Thyroid gland (tissue), 4 donors: Measurements from ENCODE around the gene UPK3B.
"Not testable (repeated sequence)": the region's sequence is repeated elsewhere in the genome, so short reads cannot be mapped to it uniquely, and the experiment has no call there.

Source experiments
- POLR2A ChIP-seq, 2 donors: fragments of 450-650 bp; IDR thresholded peaks; one replicate each; pipeline ENCODE4 v1.6.1; 2017; ENCODE audit warnings: antibody characterized with exemption in 2 of 2, mild to moderate bottlenecking in 2 of 2, moderate library complexity in 1 of 2
- TF ChIP-seq, protein P1 (sequence below), 6 experiments: fragments of 200-600 bp in 3 of 6; fragments of 450-650 bp in 3 of 6; sonication (generic) in 3 of 6; IDR thresholded peaks; one replicate each; pipeline ENCODE4 v1.5.1; 2016 to 2019; ENCODE audit warnings: antibody characterized with exemption in 6 of 6, mild to moderate bottlenecking in 2 of 6, inconsistent platforms in 1 of 6, moderate library complexity in 1 of 6

DNA sequence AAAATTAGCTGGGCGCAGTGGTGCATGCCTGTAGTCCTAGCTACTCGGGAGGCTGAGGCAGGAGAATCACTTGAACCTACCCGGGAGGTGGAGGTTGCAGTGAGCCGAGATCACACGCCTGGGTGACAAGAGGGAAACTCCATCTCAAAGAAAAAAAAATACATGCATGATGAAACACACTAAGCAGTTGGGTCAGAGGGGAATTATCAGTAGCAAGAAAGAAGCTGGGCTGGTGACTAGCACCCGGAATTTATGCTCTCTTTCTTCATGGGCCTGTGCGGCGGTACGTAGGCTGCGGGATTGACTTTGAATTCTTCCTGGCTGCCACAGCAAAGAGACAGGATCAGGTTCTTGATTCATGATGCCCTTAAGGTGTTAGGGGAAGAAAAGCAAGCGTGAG lies 30.7 kb upstream of the UPK3B start:
- TF ChIP-seq, protein P1, sequence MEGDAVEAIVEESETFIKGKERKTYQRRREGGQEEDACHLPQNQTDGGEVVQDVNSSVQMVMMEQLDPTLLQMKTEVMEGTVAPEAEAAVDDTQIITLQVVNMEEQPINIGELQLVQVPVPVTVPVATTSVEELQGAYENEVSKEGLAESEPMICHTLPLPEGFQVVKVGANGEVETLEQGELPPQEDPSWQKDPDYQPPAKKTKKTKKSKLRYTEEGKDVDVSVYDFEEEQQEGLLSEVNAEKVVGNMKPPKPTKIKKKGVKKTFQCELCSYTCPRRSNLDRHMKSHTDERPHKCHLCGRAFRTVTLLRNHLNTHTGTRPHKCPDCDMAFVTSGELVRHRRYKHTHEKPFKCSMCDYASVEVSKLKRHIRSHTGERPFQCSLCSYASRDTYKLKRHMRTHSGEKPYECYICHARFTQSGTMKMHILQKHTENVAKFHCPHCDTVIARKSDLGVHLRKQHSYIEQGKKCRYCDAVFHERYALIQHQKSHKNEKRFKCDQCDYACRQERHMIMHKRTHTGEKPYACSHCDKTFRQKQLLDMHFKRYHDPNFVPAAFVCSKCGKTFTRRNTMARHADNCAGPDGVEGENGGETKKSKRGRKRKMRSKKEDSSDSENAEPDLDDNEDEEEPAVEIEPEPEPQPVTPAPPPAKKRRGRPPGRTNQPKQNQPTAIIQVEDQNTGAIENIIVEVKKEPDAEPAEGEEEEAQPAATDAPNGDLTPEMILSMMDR (IDR thresholded peaks at IDR 0.05): not testable (repeated sequence)
- not testable (repeated sequence) for TF ChIP-seq POLR2A (IDR thresholded peaks at IDR 0.05)
